Neural cell (in vitro differentiated cells): ENCODE measurements around the gene SLC7A6. TPM values are rescaled to one million over a fixed set of nuclear protein-coding genes. Genes with fewer than 3 reads are reported as not detected.

ENCODE experiments used
- H2AFZ ChIP-seq: fragments of 200-600, 300-800 bp; sonication (generic), shearing (Covaris generic); 2 replicates; pipeline ENCODE4 v1.6.0; 2014; ENCODE audit warnings: low read depth, mild to moderate bottlenecking, antibody characterized with exemption, low read length, moderate library complexity
- H3F3A ChIP-seq: fragments of 200-600 bp; shearing (Covaris generic); 2 replicates; pipeline ENCODE4 v1.6.1; 2016; ENCODE audit warnings: mild to moderate bottlenecking, moderate library complexity, mixed read lengths, antibody characterized with exemption, low read length; ENCODE audit not compliant: insufficient read depth, poor library complexity, severe bottlenecking
- H3K27ac ChIP-seq: fragments of 200-600, 300-800 bp; sonication (generic), shearing (Covaris generic); 2 replicates; pipeline ENCODE4 v1.5.1; 2014; ENCODE audit warnings: mild to moderate bottlenecking, low read length, moderate library complexity
- H3K27me3 ChIP-seq: fragments of 300-800, 200-600 bp; sonication (generic), shearing (Covaris generic); 2 replicates; pipeline ENCODE4 v1.6.0; 2014; ENCODE audit warnings: mild to moderate bottlenecking, low read depth, low read length, moderate library complexity; ENCODE audit not compliant: insufficient read depth
- H3K36me3 ChIP-seq: fragments of 300-800, 200-600 bp; sonication (generic), shearing (Covaris generic); 2 replicates; pipeline ENCODE4 v1.5.1; 2014; ENCODE audit warnings: mild to moderate bottlenecking, antibody characterized with exemption, low read length, moderate library complexity; ENCODE audit not compliant: insufficient read depth
- H3K4me2 ChIP-seq: fragments of 300-800, 200-600 bp; sonication (generic), shearing (Covaris generic); 2 replicates; pipeline ENCODE4 v1.6.0; 2014; ENCODE audit warnings: mild to moderate bottlenecking, low read length
- H3K4me3 ChIP-seq: fragments of 300-800, 200-600 bp; sonication (generic), shearing (Covaris generic); 2 replicates; pipeline ENCODE4 v1.5.1; 2014; ENCODE audit warnings: mild to moderate bottlenecking, low read length, moderate library complexity
- H3K79me2 ChIP-seq: fragments of 200-600 bp; shearing (Covaris generic); replicated peaks from 2 replicates; pipeline ENCODE4 v1.6.0; 2014; ENCODE audit warnings: mild to moderate bottlenecking, low read length, moderate library complexity; ENCODE audit not compliant: insufficient read depth
- H3K9ac ChIP-seq: fragments of 300-800, 200-600 bp; sonication (generic), shearing (Covaris generic); 2 replicates; pipeline ENCODE4 v1.6.1; 2016; ENCODE audit warnings: mild to moderate bottlenecking, low read length, mixed read lengths
- H3K9me2 ChIP-seq: fragments of 200-600 bp; shearing (Covaris generic); 2 replicates; pipeline ENCODE4 v1.6.1; 2016; ENCODE audit warnings: mild to moderate bottlenecking, low read length, mixed read lengths; ENCODE audit not compliant: insufficient read depth
- H3K9me3 ChIP-seq: fragments of 200-600, 300-800 bp; sonication (generic), shearing (Covaris generic); 2 replicates; pipeline ENCODE4 v1.6.1; 2016; ENCODE audit warnings: mild to moderate bottlenecking, mixed run types, low read length, moderate library complexity, mixed read lengths
- H4K20me1 ChIP-seq: fragments of 200-600 bp; shearing (Covaris generic); 2 replicates; pipeline ENCODE4 v1.6.1; 2016; ENCODE audit warnings: mild to moderate bottlenecking, mixed run types; ENCODE audit not compliant: insufficient read depth
- EP300 ChIP-seq: fragments of 450-650 bp; conservative IDR thresholded peaks from 2 replicates; pipeline ENCODE4 v1.6.1; 2014; ENCODE audit warnings: antibody characterized with exemption, mild to moderate bottlenecking, moderate library complexity; ENCODE audit not compliant: poor library complexity, severe bottlenecking
- EZH2 ChIP-seq: fragments of 200-600, 300-800 bp; shearing (Covaris generic), sonication (generic); IDR thresholded peaks from 2 replicates; pipeline ENCODE4 v1.6.1; 2014; ENCODE audit warnings: antibody characterized with exemption, low read length, borderline replicate concordance, mild to moderate bottlenecking; ENCODE audit not compliant: insufficient read depth, poor library complexity, severe bottlenecking
- MXI1 ChIP-seq: fragments of 450-650 bp; conservative IDR thresholded peaks from 2 replicates; pipeline ENCODE4 v1.6.1; 2014; ENCODE audit warnings: antibody characterized with exemption, mild to moderate bottlenecking; ENCODE audit not compliant: poor library complexity, severe bottlenecking
- POLR2AphosphoS5 ChIP-seq: IDR thresholded peaks from 2 replicates; pipeline ENCODE4 v1.6.1; 2012
- RAD21 ChIP-seq: fragments of 450-650 bp; conservative IDR thresholded peaks from 2 replicates; pipeline ENCODE4 v1.6.1; 2014; ENCODE audit warnings: antibody characterized with exemption, mild to moderate bottlenecking, moderate library complexity
- SMC3 ChIP-seq: fragments of 450-650 bp; conservative IDR thresholded peaks from 2 replicates; pipeline ENCODE4 v1.6.1; 2014; ENCODE audit warnings: antibody characterized with exemption, mild to moderate bottlenecking, moderate library complexity; ENCODE audit not compliant: poor library complexity
- TAF1 ChIP-seq: IDR thresholded peaks from 2 replicates; pipeline ENCODE4 v1.6.1; 2012; ENCODE audit warnings: low read depth
- polyA plus RNA-seq: library from polyadenylated mRNA; depleted of rRNA; stranded (reverse); fragments of >200 nt; gene quantifications from 2 replicates; pipeline ENCODE4 v1.2.3, GENCODE V29; 2014
- TF ChIP-seq, protein P1 (sequence below): IDR thresholded peaks from 2 replicates; pipeline ENCODE4 v1.6.1; 2012; ENCODE audit warnings: borderline replicate concordance
- TF ChIP-seq, protein P2 (sequence below): fragments of 450-650 bp; IDR thresholded peaks from 2 replicates; pipeline ENCODE4 v1.5.1; 2014; ENCODE audit warnings: antibody characterized with exemption, mild to moderate bottlenecking, moderate library complexity; ENCODE audit not compliant: poor library complexity, severe bottlenecking

SLC7A6 gene
- polyA plus RNA-seq, 1 donor from 2014 or later, result 39.3 TPM

DNA sequence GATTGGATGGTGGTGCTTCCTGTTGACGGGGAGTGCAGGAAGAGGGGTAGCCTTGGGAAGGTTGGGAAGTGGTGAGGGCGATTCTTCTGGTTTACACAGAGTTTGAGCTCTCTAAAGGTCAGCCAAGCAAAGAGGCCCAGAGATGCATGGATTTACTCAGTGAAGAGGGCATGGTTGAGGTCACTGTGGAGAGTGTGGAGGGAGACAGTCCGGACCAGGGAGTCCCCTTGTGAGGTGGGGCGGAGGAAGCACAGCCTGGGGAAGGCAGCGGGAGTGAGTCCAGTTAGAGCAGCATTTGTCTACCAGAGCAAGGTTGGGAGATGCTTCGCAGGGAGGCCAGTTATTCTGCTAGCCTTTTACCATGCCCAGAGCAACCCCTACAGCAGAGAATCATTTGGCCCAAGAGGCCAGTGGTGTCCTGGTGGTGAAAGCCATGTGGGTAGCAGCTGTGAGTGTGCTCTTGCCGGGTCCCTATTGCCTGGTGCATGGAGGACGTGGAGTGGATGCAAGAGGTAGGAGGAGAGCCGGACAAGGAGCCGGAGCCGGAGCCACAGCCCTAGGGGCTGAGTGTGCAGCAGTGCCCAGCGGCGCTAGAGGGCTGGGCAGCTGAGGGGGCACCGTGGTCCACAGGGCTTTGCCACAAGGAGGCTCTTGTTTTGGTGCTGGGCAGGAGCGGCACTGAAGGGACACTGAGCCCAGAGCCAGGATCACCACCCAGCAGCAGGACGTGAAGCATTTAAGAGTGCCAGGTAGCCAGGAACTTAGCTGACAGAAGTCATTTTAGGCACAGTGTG, 74.2 kb downstream of the SLC7A6 start:
- H3K79me2 ChIP-seq, result no peaks in the 10 kb centered on the region
- H3K36me3 ChIP-seq, result no peaks in the 10 kb centered on the region
- no peaks in the 10 kb centered on the region for H4K20me1 ChIP-seq

DNA sequence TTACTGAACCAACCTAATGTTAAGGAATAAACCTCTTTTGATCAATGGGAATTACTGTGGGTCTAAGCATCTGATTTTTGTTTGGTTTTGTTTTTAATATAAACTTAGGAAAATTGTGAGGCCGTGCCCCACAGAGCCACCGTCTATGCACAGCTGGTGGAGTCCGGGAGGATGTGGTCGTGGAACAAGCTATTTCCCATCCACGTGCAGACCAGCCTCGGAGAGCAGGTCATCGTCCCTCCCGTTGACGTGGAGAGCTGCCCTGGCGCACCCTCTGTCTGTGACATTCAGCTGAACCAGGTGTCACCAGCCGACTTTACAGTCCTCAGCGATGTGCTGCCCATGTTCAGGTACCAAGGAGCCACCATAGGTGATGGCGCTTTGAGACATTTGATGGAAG, 74.9 kb downstream of the SLC7A6 start:
- no peaks in the 10 kb centered on the region for H3F3A ChIP-seq
- H4K20me1 ChIP-seq, result no peaks in the 10 kb centered on the region
- no peaks in the 10 kb centered on the region for H3K9me2 ChIP-seq
- no peak overlapping the region for H3K27ac ChIP-seq
- no peak overlapping the region for H3K4me3 ChIP-seq
- TF ChIP-seq TAF1 (no peak), POLR2AphosphoS5 (no peak), RAD21 (no peak), EZH2 (no peak), SMC3 (no peak), EP300 (no peak), MXI1 (no peak)
- TF ChIP-seq, protein P1, sequence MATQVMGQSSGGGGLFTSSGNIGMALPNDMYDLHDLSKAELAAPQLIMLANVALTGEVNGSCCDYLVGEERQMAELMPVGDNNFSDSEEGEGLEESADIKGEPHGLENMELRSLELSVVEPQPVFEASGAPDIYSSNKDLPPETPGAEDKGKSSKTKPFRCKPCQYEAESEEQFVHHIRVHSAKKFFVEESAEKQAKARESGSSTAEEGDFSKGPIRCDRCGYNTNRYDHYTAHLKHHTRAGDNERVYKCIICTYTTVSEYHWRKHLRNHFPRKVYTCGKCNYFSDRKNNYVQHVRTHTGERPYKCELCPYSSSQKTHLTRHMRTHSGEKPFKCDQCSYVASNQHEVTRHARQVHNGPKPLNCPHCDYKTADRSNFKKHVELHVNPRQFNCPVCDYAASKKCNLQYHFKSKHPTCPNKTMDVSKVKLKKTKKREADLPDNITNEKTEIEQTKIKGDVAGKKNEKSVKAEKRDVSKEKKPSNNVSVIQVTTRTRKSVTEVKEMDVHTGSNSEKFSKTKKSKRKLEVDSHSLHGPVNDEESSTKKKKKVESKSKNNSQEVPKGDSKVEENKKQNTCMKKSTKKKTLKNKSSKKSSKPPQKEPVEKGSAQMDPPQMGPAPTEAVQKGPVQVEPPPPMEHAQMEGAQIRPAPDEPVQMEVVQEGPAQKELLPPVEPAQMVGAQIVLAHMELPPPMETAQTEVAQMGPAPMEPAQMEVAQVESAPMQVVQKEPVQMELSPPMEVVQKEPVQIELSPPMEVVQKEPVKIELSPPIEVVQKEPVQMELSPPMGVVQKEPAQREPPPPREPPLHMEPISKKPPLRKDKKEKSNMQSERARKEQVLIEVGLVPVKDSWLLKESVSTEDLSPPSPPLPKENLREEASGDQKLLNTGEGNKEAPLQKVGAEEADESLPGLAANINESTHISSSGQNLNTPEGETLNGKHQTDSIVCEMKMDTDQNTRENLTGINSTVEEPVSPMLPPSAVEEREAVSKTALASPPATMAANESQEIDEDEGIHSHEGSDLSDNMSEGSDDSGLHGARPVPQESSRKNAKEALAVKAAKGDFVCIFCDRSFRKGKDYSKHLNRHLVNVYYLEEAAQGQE, result no peak
- TF ChIP-seq, protein P2, sequence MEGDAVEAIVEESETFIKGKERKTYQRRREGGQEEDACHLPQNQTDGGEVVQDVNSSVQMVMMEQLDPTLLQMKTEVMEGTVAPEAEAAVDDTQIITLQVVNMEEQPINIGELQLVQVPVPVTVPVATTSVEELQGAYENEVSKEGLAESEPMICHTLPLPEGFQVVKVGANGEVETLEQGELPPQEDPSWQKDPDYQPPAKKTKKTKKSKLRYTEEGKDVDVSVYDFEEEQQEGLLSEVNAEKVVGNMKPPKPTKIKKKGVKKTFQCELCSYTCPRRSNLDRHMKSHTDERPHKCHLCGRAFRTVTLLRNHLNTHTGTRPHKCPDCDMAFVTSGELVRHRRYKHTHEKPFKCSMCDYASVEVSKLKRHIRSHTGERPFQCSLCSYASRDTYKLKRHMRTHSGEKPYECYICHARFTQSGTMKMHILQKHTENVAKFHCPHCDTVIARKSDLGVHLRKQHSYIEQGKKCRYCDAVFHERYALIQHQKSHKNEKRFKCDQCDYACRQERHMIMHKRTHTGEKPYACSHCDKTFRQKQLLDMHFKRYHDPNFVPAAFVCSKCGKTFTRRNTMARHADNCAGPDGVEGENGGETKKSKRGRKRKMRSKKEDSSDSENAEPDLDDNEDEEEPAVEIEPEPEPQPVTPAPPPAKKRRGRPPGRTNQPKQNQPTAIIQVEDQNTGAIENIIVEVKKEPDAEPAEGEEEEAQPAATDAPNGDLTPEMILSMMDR, result no peak
- H3K36me3 ChIP-seq, result no peaks in the 10 kb centered on the region
- H3K9ac ChIP-seq, result no peak overlapping the region
- H3K27me3 ChIP-seq, result no peaks in the 10 kb centered on the region
- H2AFZ ChIP-seq, result no peak overlapping the region
- H3K9me3 ChIP-seq, result no peaks in the 10 kb centered on the region
- H3K79me2 ChIP-seq, result no peaks in the 10 kb centered on the region
- no peak overlapping the region for H3K4me2 ChIP-seq

More for the DNA sequence above, 74.2 kb downstream of the SLC7A6 start:
- no peaks in the 10 kb centered on the region for H3K9me3 ChIP-seq
- H3F3A ChIP-seq, result no peaks in the 10 kb centered on the region
- TF ChIP-seq EZH2 (no peak), TAF1 (no peak), RAD21 (no peak)
- no peak overlapping the region for H3K4me2 ChIP-seq
- H2AFZ ChIP-seq, result no peak overlapping the region
- H3K9ac ChIP-seq, result no peak overlapping the region
- no peak overlapping the region for H3K27ac ChIP-seq
- no peaks in the 10 kb centered on the region for H3K9me2 ChIP-seq
- no peak overlapping the region for H3K4me3 ChIP-seq
- H3K27me3 ChIP-seq, result no peaks in the 10 kb centered on the region
